GM21825 (cell line): ENCODE measurements around the gene STIM2.
"Not testable (repeated sequence)": the region's sequence is repeated elsewhere in the genome, so short reads cannot be mapped to it uniquely, and the experiment has no call there.

Source experiments
- ATAC-seq: cut with Tn5 transposase; IDR thresholded peaks from one replicate; pipeline ENCODE4 v1.9.1; 2021; ENCODE audit warnings: mild to moderate bottlenecking, moderate library complexity; ENCODE audit not compliant: unreplicated experiment

Gene STIM2

GRCh38 chr4:26947318-26947717 lies 86.7 kb downstream of the STIM2 start:
- no peak for ATAC-seq

DNA sequence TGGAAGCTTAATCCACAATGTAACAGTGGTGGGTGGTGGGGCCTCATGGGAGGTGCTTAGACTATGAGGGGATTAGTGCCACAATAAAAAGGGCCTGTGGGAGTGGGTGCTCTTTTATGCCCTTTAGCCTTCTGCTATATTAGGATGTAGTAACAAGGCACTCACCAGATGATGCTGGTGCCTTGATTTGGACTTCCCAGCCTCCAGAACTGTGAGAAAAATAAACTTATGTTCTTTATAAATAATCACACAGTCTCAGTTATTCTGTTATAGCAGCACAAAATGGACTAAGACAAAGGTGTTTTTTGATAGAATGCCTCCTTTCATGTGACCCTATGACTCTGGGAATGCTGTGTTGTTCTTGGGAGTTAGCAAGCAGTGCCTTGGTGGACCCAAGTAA lies 89.8 kb downstream of the STIM2 start:
- no peak for ATAC-seq

- no peak for ATAC-seq
Observed at GRCh38 chr4:26952891-26953290, 92.2 kb downstream of the STIM2 start.

DNA sequence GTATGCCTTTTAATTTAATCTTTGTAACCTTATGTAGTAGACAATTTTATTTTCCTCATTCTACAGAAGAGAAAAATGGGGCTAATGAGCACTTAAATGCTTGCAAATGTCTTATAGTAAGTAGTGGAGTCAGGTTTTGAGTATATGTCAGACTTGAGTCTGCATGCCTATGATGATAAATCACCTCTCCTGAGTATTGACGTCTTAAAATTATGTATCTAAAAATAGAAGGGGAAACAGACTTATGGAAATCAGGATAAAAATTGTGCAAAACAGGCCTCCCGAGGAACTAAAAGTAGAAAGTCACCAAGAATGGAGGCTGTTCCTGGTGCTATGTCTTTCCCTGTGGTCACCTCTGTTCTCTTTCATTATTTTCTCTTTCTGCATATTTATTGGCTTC lies 92.7 kb downstream of the STIM2 start:
- ATAC-seq = no peak

DNA sequence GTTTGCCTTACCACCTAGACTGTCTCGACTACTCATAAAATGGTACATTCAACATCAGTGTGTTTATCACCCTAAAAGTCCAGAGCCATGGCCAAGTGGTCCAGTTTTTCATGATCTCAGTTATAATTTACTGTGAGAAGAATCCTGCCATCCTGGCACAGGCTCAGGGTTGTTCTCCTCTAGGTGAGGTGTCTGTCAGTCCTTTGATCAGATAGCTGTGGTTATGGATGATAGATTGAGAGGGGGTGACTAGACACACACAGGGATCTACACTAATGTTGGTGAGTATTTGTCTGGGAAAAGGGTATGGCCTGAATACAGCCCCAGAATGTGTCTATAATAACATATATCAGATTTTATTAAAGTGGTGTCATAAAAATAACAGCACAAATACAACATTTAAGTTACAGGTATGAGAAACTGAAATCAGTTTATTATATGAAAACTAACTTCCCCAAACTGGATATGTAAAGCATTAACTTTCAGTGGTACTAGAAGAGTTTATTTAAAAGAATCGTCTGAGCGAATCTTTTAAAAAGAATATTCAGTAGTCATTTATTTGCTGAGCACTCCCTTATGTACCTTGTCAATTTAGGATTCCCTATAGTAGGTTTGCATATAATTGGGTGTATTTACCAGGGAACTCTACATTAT lies 93.3 kb downstream of the STIM2 start:
- ATAC-seq = no peak

DNA sequence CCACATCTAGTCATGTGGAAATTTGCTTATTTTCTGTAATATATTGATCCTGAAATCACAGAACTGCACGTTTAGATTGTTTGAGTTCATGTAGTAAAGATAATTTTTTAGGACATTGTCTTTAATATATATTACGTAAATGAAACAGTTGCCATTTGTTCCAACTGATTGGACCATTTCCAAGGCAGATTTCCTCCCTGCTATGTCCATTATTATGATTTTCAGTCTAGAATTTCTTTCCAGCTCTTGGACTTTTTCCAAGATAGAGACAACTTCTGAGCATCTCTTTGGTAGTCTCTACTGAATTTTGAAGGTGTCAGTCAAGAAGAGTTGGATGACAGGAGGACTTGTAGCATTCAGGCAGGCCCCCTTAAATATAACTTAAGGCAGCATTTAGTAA lies 94.6 kb downstream of the STIM2 start:
- no peak for ATAC-seq

DNA sequence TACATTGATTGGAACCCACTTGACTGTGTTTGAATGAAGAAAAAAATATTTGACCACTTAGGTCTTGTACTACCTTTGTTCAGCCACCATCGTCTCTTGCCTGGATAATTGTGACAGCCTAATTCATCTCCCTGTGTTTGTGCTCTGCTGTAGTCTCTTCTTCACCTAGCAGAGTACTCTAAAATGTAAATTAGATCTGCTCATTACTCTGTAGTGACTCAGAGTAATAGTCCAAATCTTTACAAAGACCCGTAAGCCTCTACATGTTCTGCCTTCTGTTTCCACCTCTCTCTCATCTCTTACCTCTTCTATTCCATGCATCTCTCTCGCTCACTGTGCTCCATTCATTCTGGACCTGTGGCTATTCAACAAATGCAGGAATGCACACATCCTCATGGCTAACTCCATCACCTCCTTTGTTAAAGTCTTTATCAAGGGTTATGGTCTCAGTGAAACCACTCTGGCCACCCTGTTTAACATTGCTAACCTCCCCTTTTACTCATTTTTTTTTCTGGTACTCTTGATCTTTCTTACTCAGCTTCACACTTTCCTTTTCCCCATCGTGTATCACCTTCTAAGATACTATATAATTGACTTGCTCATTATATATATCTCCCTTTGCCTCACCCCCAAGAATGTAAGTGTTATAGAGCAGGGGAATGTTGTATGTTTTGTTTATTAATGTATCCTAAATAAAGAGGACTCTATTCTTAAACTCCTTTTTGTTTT lies 98.4 kb downstream of the STIM2 start:
- ATAC-seq = no peak

DNA sequence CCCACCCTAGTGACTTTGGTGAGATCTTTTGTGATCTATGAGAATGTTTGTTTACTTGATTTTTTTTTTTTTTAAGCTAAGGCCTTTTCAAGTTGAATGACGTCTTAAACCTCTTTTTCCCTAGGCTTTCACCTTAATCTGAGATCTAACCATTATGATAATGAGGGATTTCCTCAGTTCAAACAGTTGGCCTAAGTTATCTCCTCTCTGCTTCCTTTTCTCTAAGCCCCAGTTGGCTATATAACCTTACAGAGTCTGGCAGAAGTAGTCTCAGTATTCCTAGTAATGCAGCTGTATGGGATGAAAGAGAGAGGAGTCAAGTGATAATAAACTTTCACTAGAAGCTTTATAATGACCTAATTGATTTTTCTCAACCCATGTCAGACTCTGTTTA lies 99.0 kb downstream of the STIM2 start:
- ATAC-seq = no peak

DNA sequence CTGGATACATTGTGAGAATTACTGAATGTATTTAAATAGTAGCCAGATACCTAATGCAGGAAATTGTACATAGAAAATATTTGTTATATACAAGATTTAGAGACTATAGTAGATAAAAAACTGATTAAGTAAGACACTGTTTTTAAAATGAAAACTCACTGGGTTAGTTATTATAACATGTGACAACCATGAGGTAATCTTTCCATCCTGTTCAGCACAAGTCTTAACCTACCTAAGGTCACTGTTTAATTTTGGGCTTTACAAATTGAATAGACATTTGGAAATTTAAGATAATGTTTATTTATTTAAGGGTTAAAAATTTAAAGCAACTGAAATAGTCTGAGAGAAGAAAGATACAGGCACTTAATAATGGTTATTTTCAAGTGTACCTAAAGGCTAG lies 102.1 kb downstream of the STIM2 start:
- ATAC-seq = no peak

DNA sequence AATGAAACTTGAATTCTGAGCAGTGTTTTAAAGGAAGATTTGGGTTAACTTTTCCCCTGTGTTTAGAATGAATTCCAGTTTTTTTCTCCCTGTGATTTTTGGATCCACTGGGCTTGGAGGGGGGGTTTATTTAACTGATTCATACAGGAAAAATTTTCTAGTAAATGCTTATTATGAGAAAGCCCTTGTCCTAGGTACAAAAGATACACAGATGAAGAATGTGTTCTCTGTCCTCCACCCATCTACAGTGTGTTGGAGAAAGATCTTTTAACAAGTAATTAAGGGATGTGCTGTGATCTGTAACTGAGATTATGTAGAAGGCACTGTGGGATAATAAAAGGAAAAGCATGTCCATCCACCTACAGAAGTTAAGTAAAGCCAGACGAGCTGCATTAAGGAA lies 103.9 kb downstream of the STIM2 start:
- ATAC-seq = no peak

- ATAC-seq = no peak
Observed at GRCh38 chr4:26964994-26965393, 104.4 kb downstream of the STIM2 start.

DNA sequence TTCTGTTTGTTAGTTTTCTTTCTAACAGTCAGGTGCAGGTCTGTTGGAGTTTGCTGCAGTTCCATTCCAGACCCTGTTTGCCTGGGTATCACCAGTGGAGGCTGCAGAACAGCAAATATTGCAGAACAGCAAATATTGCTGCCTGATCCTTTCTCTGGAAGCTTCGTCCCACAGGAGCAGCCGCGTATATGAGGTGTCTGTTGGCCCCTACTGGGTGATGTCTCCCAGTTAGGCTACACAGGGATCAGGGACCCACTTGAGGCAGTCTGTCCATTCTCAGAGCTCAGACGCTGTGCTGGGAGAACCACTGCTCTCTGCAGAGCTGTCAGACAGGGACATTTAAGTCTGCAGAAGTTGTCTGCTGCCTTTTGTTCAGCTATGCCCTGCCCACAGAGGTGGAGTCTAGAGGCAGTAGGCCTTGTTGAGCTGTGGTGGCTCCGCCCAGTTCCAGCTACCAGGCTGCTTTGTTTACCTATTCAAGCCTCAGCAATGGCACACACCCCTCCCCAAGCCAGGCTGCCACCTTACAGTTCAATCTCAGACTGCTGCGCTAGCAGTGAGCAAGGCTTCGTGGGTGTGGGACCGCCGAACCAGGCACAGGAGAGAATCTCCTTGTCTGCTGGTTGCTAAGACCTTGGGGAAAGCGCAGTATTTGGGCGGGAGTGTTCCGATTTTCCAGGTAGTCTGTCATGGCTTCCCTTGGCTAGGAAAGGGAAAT lies 115.0 kb downstream of the STIM2 start:
- ATAC-seq = not testable (repeated sequence)

- no peak for ATAC-seq
Observed at GRCh38 chr4:26978387-26979053, 117.9 kb downstream of the STIM2 start.

DNA sequence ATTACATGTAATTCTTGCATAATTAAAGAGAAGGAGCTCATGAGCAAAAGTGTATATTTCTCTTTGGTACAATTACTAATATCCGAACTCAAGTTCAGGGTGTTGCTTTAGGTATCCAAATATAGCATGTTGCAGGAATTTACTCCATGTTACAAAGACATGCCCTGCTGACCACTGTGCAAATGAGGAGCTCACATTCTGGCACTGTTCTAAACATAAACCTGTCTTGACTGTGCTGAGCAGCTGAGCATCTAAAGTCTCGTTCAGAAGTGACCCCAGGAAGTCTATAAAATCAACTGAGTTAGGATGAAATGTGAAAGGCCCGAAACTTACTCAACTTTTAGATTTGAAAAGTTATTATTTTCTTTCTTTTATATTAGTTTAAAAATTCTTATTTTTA lies 124.3 kb downstream of the STIM2 start:
- no peak for ATAC-seq

DNA sequence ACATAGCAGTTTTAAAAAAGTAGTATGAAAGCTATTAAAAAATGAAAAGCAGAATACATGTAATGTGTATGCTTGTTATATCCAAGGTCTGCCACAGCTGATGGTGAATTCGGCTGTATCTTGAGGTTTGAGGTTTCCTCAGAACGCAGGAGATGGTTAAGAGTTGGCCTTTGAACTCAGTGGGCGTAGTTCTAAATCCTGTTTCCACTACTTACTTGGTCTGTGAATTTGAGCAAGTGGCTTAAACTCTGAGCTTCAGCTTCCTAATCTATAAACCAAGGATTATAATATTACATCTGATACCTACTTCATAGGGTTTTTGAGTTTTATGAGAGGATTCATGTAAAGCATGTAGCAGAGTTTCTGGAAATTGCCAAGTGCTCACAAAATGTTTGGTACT lies 125.2 kb downstream of the STIM2 start:
- peak; percentile 62 for ATAC-seq

DNA sequence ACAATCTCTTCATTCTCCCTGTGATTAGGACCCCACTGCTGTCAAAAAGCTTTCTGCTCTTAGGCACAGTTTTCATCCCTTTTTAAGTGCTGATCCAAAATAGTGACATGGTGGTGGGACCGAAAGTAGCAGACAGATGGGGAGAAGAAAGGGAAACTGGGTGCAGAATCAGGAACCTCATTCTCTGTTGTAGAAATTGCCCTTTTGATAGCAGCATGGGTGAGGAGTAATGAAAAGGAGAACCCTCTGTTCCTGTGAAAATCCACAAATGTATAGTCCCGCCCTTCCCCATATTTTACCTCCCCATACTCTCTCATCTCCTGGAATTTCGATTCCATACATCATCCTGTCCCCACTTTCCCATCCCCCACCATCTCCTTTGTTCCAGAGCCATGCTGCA lies 126.5 kb downstream of the STIM2 start:
- ATAC-seq = no peak

- ATAC-seq = no peak
Observed at GRCh38 chr4:26991057-26991456, 130.4 kb downstream of the STIM2 start.

GRCh38 chr4:26992657-26993361 lies 132.2 kb downstream of the STIM2 start:
- ATAC-seq = peak; percentile 88

GRCh38 chr4:26993539-26993938 lies 132.9 kb downstream of the STIM2 start:
- ATAC-seq = no peak

DNA sequence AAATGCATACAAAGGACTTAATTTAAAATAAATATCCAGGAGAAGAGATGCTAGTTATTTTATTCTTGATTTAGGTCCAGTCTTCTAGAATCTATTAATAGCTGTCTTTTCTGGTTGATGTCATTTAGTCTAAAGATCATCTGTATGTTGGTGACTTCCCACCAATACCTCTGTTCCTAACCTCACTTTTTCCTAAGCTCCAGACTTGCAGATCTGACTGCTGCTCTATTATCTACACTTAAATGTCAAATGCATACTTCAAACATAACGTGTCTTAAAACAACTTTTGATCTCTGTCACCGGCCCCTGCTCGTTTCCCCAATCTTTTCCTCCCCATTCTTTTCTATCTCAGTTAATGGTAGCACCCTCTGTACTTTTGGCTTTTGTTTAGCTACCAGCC lies 133.3 kb downstream of the STIM2 start:
- ATAC-seq = no peak

- no peak for ATAC-seq
Observed at GRCh38 chr4:26995316-26995715, 134.7 kb downstream of the STIM2 start.
